B cell (primary cell): ENCODE measurements around the gene IPO5. TPM values are rescaled to one million over a fixed set of nuclear protein-coding genes. Genes with fewer than 3 reads are reported as not detected.

Experiments used
- ATAC-seq: fragments of 200-7000 bp; cut with Tn5 transposase; one replicate; pipeline ENCODE4 v1.10.0; 2021; ENCODE audit warnings: low read depth, mild to moderate bottlenecking, moderate number of reproducible peaks, moderate library complexity
- CTCF ChIA-PET: fragments of 350-600 bp; sonication (Branson Sonifier 250); formaldehyde crosslinking; loops from one replicate; lab custom pipeline; 2021; ENCODE audit warnings: antibody characterized with exemption, inconsistent platforms; lab: Charles Lee
- POLR2A ChIA-PET: fragments of 350-600 bp; sonication (Branson Sonifier 250); formaldehyde crosslinking; loops from one replicate; lab custom pipeline; 2021; ENCODE audit warnings: antibody characterized with exemption; lab: Charles Lee
- DNase-seq: peaks from one replicate; pipeline ENCODE4 v3.0.0; 2013
- H2AFZ ChIP-seq: 2 replicates; pipeline ENCODE4 v1.6.1; 2012; ENCODE audit warnings: mild to moderate bottlenecking, low read depth, low read length; ENCODE audit not compliant: insufficient read depth, poor library complexity, severe bottlenecking
- H3K27ac ChIP-seq, 2 donors: 1 replicate in 1 of 2; 2 replicates in 1 of 2; pipeline ENCODE4 v1.5.1; 2012 to 2013; ENCODE audit warnings: low read length in 2 of 2, mild to moderate bottlenecking in 2 of 2, moderate library complexity in 1 of 2
- H3K27me3 ChIP-seq, 4 experiments: fragments of 200-600 bp in 1 of 4; sonication (generic) in 1 of 4; replicated peaks in 1 of 4; 1 replicate in 2 of 4; 2 replicates in 2 of 4; pipeline versions ENCODE4 v1.6.1 to v1.7.0; 2013 to 2016; ENCODE audit warnings: low read length in 3 of 4, mild to moderate bottlenecking in 2 of 4, mixed read lengths in 1 of 4, moderate library complexity in 1 of 4; ENCODE audit not compliant: insufficient read depth in 4 of 4, control insufficient read depth in 3 of 4; ENCODE audit errors: control extremely low read depth in 1 of 4
- H3K36me3 ChIP-seq, 2 experiments: replicated peaks in 1 of 2; 1 replicate in 1 of 2; 2 replicates in 1 of 2; pipeline versions ENCODE4 v1.6.1 to v1.7.1; 2013; ENCODE audit warnings: low read length in 1 of 2; ENCODE audit not compliant: insufficient read depth in 2 of 2, control insufficient read depth in 1 of 2; ENCODE audit errors: control extremely low read depth in 1 of 2, extremely low read depth in 1 of 2
- H3K4me1 ChIP-seq, 2 donors: fragments of 200-600 bp in 1 of 2; sonication (generic) in 1 of 2; 1 replicate in 1 of 2; 2 replicates in 1 of 2; pipeline versions ENCODE4 v1.5.1 to v1.6.1; 2013 to 2017; ENCODE audit warnings: low read length in 2 of 2; ENCODE audit not compliant: control insufficient read depth in 2 of 2, insufficient read depth in 2 of 2
- H3K4me2 ChIP-seq: replicated peaks from 2 replicates; pipeline ENCODE3; 2012; ENCODE audit warnings: mild to moderate bottlenecking, low read depth, low read length; ENCODE audit not compliant: poor library complexity, severe bottlenecking
- H3K4me3 ChIP-seq, 5 experiments: fragments of 200-600 bp in 1 of 5; sonication (generic) in 1 of 5; 1 replicate in 3 of 5; 2 replicates in 2 of 5; pipeline versions ENCODE4 v1.5.1 to v1.7.0; 2011 to 2016; ENCODE audit warnings: low read length in 4 of 5, mild to moderate bottlenecking in 4 of 5, low read depth in 2 of 5, control low read depth in 1 of 5, moderate library complexity in 1 of 5; ENCODE audit not compliant: insufficient read depth in 1 of 5; ENCODE audit errors: control extremely low read depth in 1 of 5, extremely low read depth in 1 of 5
- H3K79me2 ChIP-seq: fragments of 200-600 bp; sonication (generic); one replicate; pipeline ENCODE4 v1.6.0; 2016; ENCODE audit warnings: low read length; ENCODE audit not compliant: control insufficient read depth, insufficient read depth
- H3K9ac ChIP-seq: fragments of 200-600 bp; sonication (generic); 2 replicates; pipeline ENCODE4 v1.6.1; 2017; ENCODE audit warnings: mild to moderate bottlenecking, low read length, moderate library complexity
- H3K9me3 ChIP-seq, 3 donors: one replicate each; pipeline versions ENCODE4 v1.6.1 to v1.7.1; 2013; ENCODE audit warnings: low read length in 2 of 3; ENCODE audit not compliant: control insufficient read depth in 2 of 3, insufficient read depth in 1 of 3; ENCODE audit errors: control extremely low read depth in 1 of 3
- H4K20me1 ChIP-seq: 2 replicates; pipeline ENCODE4 v1.6.0; 2012; ENCODE audit warnings: mild to moderate bottlenecking, low read length; ENCODE audit not compliant: insufficient read depth, control insufficient read depth, poor library complexity, severe bottlenecking
- H3K27ac Mint-ChIP-seq: one replicate; pipeline ENCODE4 v1.8.0; 2021; ENCODE audit warnings: mixed read lengths
- H3K27me3 Mint-ChIP-seq: one replicate; pipeline ENCODE4 v1.8.0; 2021; ENCODE audit warnings: mixed read lengths
- H3K4me1 Mint-ChIP-seq: one replicate; pipeline ENCODE4 v1.8.0; 2021; ENCODE audit warnings: mixed read lengths
- H3K4me3 Mint-ChIP-seq: one replicate; pipeline ENCODE4 v1.8.0; 2021; ENCODE audit warnings: mixed read lengths
- H3K9me3 Mint-ChIP-seq: one replicate; pipeline ENCODE4 v1.8.0; 2022; ENCODE audit warnings: mixed read lengths; ENCODE audit not compliant: insufficient read depth
- CTCF ChIP-seq: fragments of 200-600 bp; IDR thresholded peaks from one replicate; pipeline ENCODE4 v1.8.0; 2022; ENCODE audit warnings: antibody characterized with exemption, mild to moderate bottlenecking
- EZH2 ChIP-seq: IDR thresholded peaks from 2 replicates; pipeline ENCODE4 v1.6.1; 2012; ENCODE audit warnings: borderline replicate concordance, low read depth, mild to moderate bottlenecking, moderate library complexity, low read length; ENCODE audit not compliant: insufficient read depth, poor library complexity, severe bottlenecking
- WGBS: methylation state at CpG from one replicate; pipeline ENCODE4 v1.1.5; 2013; ENCODE audit warnings: missing lambda C conversion rate; ENCODE audit not compliant: insufficient coverage; 5-methylcytosine and 5-hydroxymethylcytosine counted together
- intact Hi-C: fragments of 100-400 bp; cut with micrococcal nuclease; formaldehyde crosslinking; loops from one replicate; pipeline ENCODE4 v1.10.0; 2022
- polyA plus RNA-seq: library from polyadenylated mRNA; depleted of rRNA; stranded (reverse); fragments of >200 nt; gene quantifications from 2 replicates; pipeline ENCODE4 v1.2.3, GENCODE V29; 2012
- total RNA-seq, 2 donors: library from RNA; stranded (reverse); fragments of 120-200 nt in 1 of 2; gene quantifications; 1 replicate in 1 of 2; 2 replicates in 1 of 2; pipeline versions ENCODE4 v1.2.3 to v1.2.4, GENCODE V29; 2013 to 2022

Gene IPO5
- total and polyA plus RNA-seq, 2 donors (not counting 1 experiment from before 2014, with no cell fraction given): 25.9 to 76.4 TPM

- no peak for ATAC-seq
- H3K4me3 ChIP-seq: no peak overlapping the region
- Mint-ChIP-seq H3K4me1 (no peaks in the 10 kb centered on the region), H3K4me3 (no peak overlapping the region), H3K27me3 (peaks cover 25% of the 10 kb centered on the region), H3K27ac (no peak overlapping the region), H3K9me3 (peaks cover 3% of the 10 kb centered on the region)
- no peaks in the 10 kb centered on the region for H3K79me2 ChIP-seq
- H3K4me2 ChIP-seq: no peak overlapping the region
- POLR2A ChIA-PET: no interaction called here
- H4K20me1 ChIP-seq: no peaks in the 10 kb centered on the region
- H3K36me3 ChIP-seq: no peaks in the 10 kb centered on the region
- no peak for DNase-seq
- 96% methylated on average over 6 of the region's 6 CpGs for WGBS
- CTCF ChIA-PET: no interaction called here
- no peak for TF ChIP-seq CTCF
- TF ChIP-seq EZH2: no peak
- H3K4me1 ChIP-seq: no peaks in the 10 kb centered on the region
- no peak overlapping the region for H3K9ac ChIP-seq
- no peak overlapping the region for H3K27ac ChIP-seq
- intact Hi-C loops: no loop called here
- peaks cover 0 to 5% (median 0%) of the 10 kb centered on the region in 3 donors for H3K9me3 ChIP-seq
- no peak overlapping the region for H2AFZ ChIP-seq
- peaks cover 0 to 2% (median 0%) of the 10 kb centered on the region in 4 experiments for H3K27me3 ChIP-seq
Measured at GRCh38 chr13:98052412-98052811, 98.9 kb downstream of the IPO5 start.

GRCh38 chr13:98054301-98054700, 100.8 kb downstream of the IPO5 start:
- H3K4me1 ChIP-seq: no peaks in the 10 kb centered on the region
- H3K27me3 ChIP-seq: peaks cover 0 to 2% (median 0%) of the 10 kb centered on the region in 4 experiments
- no peak for ATAC-seq
- no peaks in the 10 kb centered on the region for H3K4me1 Mint-ChIP-seq
- no peaks in the 10 kb centered on the region for H3K79me2 ChIP-seq
- H3K4me3 Mint-ChIP-seq: no peak overlapping the region
- no peak overlapping the region for H3K4me2 ChIP-seq
- H3K9ac ChIP-seq: no peak overlapping the region
- WGBS: 84% methylated on average over 4 of the region's 6 CpGs
- H3K27ac ChIP-seq: no peak overlapping the region
- POLR2A ChIA-PET: no interaction called here
- H4K20me1 ChIP-seq: no peaks in the 10 kb centered on the region
- intact Hi-C loops: no loop called here
- H2AFZ ChIP-seq: no peak overlapping the region
- H3K4me3 ChIP-seq: no peak overlapping the region
- CTCF ChIA-PET: no interaction called here
- no peak overlapping the region for H3K27ac Mint-ChIP-seq
- H3K9me3 Mint-ChIP-seq: peaks cover 3% of the 10 kb centered on the region
- DNase-seq: no peak
- H3K27me3 Mint-ChIP-seq: peaks cover 25% of the 10 kb centered on the region
- no peaks in the 10 kb centered on the region for H3K36me3 ChIP-seq
- H3K9me3 ChIP-seq: peaks cover 0 to 5% (median 0%) of the 10 kb centered on the region in 3 donors
- TF ChIP-seq EZH2 (no peak), CTCF (no peak)
